ENCODE measurements around the gene GRK6. TPM values are rescaled to one million over a fixed set of nuclear protein-coding genes. Genes with fewer than 3 reads are reported as not detected.

GRK6 gene
- total and polyA plus RNA-seq, 2 donors: 13.4 to 27.7 TPM

DNA sequence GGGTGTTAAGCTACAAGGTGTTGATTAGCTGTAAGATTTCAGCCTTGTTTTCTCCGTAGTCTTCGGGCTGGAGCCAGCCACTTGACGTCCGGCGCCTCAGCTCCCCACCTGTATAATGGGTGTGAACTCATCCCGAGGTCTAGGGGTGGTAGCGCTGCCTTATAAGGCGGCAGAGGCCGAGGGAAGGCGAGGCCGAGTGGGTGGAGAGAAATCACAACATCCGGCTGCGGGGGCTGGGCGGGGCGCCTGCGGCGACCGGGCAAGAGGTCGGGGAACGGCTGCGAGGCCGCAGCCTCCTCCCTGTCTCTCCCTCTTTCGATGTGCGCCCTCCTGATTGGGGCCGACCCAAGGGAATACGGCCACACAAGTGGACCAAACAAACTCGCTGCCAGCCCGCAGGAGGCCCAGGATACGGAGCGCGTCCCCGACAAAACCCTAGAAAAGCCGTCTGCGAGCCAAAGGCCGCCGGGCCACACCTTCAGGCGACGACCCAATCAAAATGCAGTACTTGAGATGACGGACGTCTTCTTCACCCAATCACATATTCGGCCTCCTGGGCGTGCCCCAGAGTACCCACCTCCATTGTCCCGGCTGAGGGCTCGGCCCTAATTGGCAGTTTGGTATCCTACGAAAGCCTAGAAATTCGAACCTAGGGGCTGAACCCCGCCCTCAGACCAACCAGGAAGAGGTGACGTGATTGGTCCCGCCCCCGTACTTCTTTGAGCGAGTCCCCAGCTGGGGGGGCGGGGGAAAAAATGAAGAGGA lies 493 bp upstream of the GRK6 start:
- Histone ChIP-seq H3K4me1 (ENCODE audit: insufficient read depth) (no peaks in the 10 kb centered on the region), H3K27ac (ENCODE audit: low read depth) (peak overlapping the region; percentile 96), H3K36me3 (ENCODE audit: insufficient read depth) (no peaks in the 10 kb centered on the region), H3K4me3 (ENCODE audit: low read depth, low read length) (peak overlapping the region; percentile 38)
- DNase-seq (ENCODE audit: extremely low spot score): peak; percentile 100
- WGBS: under 1% methylated on average over 52 of the region's 52 CpGs

DNA sequence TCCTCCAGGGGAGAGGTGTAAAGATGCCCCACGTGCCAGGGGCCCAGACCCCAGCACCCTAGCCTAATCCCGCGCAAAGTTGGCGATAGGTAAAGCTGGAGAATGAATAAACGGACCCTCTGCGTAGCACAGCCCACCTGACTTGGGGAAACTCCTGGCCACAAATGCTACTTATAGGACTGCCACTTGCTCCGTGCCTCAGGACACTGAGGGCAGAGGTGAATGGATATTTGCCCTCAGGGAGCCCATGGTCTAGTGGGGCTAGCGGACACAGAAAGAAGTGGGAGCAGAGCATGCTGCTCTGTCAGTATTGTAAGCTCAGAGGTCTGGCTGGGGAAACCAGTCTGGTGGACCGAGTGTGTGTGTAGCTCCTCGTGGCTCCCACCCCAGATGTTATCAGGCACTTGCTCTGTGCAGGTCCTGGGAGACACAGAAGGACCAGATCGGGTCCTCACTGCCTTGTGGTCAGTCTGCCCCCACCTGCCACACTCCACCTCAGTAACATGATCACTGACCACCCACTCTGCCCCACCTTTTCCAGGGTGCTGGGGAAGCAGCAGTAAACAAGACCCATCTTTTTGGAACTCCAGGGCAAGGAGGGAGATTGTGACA lies 841 bp downstream of the GRK6 start:
- H3K4me3 ChIP-seq (ENCODE audit: low read depth, low read length): peak overlapping the region; percentile 69
- H3K36me3 ChIP-seq (ENCODE audit: insufficient read depth): no peaks in the 10 kb centered on the region
- DNase-seq (ENCODE audit: extremely low spot score): no peak
- WGBS: 13% methylated on average over 11 of the region's 11 CpGs
- peaks cover 2% of the 10 kb centered on the region for H3K4me1 ChIP-seq (ENCODE audit: insufficient read depth)
- H3K27ac ChIP-seq (ENCODE audit: low read depth): no peak overlapping the region

DNA sequence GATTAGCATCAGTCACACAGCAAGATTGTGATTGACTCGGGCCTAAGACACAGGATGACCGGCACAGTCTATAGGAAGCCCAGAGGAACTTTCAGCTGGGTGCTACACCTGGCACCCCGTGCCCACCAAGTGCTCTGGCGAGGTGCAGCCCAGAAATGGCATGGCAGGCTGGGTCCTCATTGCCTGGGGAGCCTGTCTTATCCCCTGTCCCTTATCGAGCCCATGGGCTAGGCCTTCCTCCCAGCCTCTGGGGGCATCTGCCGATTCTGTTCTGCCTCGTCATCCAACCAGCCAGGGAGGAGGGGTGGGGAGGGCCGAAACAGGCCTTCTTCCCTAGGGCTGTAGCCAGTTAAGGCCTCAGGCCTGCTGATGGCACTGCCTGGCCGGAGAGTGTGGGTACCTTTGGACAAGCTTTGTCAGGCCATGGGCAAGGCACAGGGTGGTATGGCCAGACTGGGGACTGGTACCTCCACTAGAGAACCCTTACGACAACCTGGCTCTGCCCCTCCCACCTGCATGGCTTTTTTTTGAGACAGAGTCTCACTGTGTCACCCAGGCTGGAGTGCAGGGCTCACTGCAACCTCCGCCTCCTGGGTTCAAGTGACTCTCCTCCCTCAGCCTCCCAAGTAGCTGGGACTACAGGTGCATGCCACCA lies 1.6 kb downstream of the GRK6 start:
- Histone ChIP-seq H3K36me3 (ENCODE audit: insufficient read depth) (peaks cover 1% of the 10 kb centered on the region), H3K4me1 (ENCODE audit: insufficient read depth) (peaks cover 2% of the 10 kb centered on the region), H3K4me3 (ENCODE audit: low read depth, low read length) (peak overlapping the region; percentile 2), H3K27ac (ENCODE audit: low read depth) (no peak overlapping the region)
- no peak for DNase-seq (ENCODE audit: extremely low spot score)
- 75% methylated on average over 11 of the region's 11 CpGs for WGBS

DNA sequence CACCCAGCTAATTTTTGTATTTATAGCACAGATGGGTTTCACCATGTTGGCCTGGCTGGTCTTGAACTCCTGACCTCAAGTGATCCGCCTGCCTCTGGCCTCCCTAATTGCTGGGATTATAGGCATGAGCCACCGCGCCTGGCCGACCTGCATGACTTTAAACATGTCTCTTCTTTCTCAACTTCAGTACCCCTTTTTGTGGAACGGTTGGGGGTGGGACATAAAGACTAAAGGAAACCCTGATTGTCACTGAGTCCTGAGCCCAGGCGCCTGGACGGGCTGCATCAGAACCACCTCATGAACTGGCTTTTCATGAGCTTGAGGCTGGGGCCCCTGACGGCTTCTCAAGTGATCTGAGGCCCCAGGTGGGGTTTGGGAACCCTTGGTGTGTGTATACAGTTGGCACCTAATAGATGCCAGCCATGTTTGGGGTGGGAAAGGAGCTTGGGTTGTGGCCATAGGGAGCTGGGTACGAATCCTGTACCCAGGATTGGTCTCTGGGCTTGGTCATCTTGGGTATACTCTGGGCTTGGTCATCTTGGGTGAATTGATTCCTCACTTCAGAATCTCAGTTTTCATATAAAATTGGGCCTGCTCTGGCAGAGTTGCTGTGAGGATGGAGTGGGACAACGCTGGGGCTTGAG lies 2.2 kb downstream of the GRK6 start:
- H3K4me1 ChIP-seq (ENCODE audit: insufficient read depth): peaks cover 2% of the 10 kb centered on the region
- no peak overlapping the region for H3K27ac ChIP-seq (ENCODE audit: low read depth)

DNA sequence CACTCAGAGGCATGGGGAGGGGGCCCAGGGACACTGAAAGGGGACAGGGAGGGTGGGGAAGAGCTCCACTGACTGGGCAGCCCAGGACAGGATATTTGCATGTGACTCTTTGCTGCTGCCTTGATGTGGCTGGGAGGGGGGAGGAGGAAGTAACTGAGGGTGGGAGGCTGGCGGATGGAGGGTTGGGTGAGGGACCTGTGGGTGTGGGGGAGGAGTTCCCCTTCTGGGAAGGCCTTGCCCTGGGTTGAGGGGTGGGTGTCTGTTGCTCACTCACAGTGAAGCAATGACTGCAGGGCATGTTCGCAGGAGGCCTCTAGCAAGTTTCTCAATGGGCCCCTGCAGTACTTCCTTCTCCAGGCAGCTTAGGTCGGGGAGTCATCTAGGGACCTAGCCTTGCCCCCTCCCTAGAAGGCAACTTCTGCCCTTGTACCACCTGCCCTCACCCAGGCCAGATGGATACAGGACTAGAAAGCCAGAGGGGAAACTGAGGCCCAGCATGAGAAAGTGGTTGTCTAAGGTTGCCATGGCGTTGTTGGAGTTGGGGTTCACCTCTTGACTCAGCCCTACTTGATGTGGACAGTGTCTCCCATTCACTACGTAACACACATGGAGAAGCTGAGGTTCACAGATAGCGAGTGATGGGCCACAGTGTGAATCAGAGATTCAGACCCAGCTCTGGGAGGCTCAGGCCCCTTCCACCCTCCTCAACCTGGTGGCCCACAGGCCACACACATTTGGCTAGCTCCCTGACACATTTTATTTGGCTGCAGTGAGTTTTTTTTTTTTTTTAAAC lies 3.0 kb downstream of the GRK6 start:
- 86% methylated on average over 6 of the region's 6 CpGs for WGBS
- Histone ChIP-seq H3K4me3 (ENCODE audit: low read depth, low read length) (no peak overlapping the region), H3K4me1 (ENCODE audit: insufficient read depth) (peaks cover 2% of the 10 kb centered on the region), H3K27ac (ENCODE audit: low read depth) (no peak overlapping the region), H3K36me3 (ENCODE audit: insufficient read depth) (peaks cover 3% of the 10 kb centered on the region)
- DNase-seq (ENCODE audit: extremely low spot score): no peak

More for the DNA sequence above, 2.2 kb downstream of the GRK6 start:
- DNase-seq (ENCODE audit: extremely low spot score): no peak
- WGBS: 82% methylated on average over 10 of the region's 10 CpGs
- no peak overlapping the region for H3K4me3 ChIP-seq (ENCODE audit: low read depth, low read length)
- H3K36me3 ChIP-seq (ENCODE audit: insufficient read depth): peaks cover 3% of the 10 kb centered on the region

DNA sequence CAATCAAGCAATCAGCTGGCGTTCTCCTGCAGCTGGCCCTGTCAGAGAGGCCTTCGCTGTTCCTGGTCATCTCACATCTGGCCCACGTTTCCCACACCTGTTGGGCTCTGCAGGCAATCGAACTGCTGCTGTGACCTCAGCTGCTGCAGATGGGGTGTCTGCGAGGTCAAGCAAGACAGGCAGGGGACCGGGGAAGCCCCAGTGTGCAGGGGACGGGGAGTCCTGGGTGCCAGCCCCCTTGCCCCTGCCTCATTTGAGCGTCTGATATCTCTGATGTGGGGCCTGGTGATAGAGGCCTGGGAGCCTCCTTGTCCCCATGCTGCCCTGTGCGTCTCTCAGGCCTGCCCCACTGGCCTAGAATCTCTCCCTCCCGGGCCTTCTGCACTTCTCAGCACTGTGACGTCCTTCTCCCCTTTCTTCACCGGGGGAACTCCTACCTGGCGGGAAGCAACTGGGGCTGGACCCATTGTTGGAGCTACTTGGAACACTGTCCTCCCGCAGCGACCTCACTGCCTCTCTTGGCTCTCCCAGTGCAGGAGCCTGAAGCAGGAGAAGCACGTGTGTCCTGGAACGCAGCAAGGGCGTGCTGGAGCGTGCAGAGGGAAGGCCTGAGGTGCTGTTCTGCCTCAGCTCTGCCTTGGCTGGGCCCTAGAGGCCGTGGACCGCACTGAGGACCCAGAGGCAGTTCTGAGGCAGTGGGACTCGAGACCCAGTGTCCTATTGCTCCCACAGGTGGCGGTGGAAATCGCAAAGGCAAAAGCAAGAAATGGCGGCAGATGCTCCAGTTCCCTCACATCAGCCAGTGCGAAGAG lies 3.9 kb downstream of the GRK6 start:
- Histone ChIP-seq H3K27ac (ENCODE audit: low read depth) (no peak overlapping the region), H3K4me3 (ENCODE audit: low read depth, low read length) (no peak overlapping the region), H3K4me1 (ENCODE audit: insufficient read depth) (peaks cover 2% of the 10 kb centered on the region), H3K36me3 (ENCODE audit: insufficient read depth) (peaks cover 3% of the 10 kb centered on the region)
- WGBS: 85% methylated on average over 26 of the region's 26 CpGs
- DNase-seq (ENCODE audit: extremely low spot score): no peak

DNA sequence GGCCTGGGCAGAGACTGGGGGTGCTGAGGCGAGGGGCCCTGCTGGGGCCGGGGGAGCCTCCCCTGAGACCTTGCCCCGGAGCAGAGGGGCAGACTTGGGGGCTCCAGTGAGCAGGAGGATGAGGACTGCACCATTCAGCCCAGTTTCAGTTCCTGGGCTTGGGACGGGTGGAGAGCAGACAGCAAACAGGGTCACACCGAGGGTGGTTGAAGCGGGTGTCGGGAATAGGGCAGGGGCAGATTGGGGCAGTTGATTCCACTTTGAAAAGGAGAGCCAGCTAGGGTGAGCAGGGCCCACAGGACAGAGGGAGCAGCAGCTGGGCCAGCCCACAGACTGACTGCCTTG lies 4.5 kb downstream of the GRK6 start:
- Histone ChIP-seq H3K4me3 (ENCODE audit: low read depth, low read length) (no peak overlapping the region), H3K27ac (ENCODE audit: low read depth) (no peak overlapping the region), H3K36me3 (ENCODE audit: insufficient read depth) (peaks cover 3% of the 10 kb centered on the region), H3K4me1 (ENCODE audit: insufficient read depth) (peaks cover 2% of the 10 kb centered on the region)
- 87% methylated on average over 7 of the region's 7 CpGs for WGBS
- no peak for DNase-seq (ENCODE audit: extremely low spot score)

DNA sequence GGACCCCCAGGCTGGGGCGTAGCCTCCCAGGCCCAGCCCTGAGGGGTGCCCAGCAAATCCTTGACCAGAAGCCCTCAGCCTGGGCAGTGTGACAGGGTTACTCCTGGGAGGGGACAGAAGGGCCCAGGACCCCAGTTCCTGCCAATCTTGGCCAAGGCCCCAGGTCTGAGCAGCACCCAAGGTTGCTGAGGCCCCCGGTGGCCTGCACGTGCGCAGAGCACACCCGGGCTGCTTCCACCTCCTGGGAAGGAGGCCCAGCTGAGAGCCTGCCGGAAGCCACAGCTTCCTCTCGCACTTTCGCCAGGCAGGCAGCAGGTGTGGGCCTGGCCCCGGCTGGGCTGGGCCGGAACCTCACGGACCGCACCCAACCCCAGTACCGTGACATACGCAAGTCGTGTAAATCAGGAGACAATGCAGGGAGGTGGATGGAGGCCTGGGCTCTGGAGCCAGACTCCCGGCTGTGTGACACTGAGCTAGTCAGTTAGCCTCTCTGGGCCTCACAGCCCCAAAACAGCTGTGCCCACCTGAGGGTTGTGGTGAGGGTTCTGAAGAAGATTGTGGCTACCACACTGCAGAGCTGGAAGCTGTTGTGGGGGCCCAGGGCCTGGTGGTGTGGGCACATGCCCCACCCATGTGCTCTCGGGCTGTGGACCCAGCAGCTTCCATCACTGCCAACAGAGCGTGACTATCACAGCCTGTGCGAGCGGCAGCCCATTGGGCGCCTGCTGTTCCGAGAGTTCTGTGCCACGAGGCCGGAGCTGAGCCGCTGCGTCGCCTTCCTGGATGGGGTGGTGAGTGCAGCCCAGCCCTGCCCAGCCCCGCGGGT lies 5.1 kb downstream of the GRK6 start:
- Histone ChIP-seq H3K4me1 (ENCODE audit: insufficient read depth) (peaks cover 2% of the 10 kb centered on the region), H3K4me3 (ENCODE audit: low read depth, low read length) (no peak overlapping the region), H3K27ac (ENCODE audit: low read depth) (no peak overlapping the region), H3K36me3 (ENCODE audit: insufficient read depth) (peaks cover 3% of the 10 kb centered on the region)
- DNase-seq (ENCODE audit: extremely low spot score): no peak
- whole genome bisulfite sequencing: 87% methylated on average over 29 of the region's 29 CpGs

DNA sequence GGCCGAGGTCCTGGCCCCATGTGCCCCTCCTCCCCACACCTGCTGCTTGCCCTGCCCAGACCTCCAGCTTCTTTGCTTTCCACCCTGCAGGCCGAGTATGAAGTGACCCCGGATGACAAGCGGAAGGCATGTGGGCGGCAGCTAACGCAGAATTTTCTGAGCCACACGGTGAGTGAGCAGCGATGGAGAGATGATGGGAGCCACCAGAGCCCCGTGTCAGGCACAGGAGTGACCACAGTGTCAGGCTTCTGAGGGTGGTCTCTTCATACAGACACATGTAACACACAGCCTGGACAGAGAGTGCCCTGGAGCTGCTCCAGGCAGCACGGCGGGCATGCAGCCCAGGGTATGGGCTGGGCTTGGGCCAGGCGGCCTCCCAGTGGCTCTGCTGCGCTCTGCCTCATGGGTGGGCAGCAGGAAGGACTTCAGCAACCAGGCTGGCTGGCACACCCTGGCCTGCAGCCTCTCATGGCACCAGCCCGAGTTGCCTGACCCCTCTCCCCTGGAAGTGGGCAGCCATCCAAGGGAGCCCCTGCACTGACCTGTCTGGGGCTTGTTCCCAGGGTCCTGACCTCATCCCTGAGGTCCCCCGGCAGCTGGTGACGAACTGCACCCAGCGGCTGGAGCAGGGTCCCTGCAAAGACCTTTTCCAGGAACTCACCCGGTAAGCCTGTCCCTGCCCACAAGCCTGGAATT lies 5.8 kb downstream of the GRK6 start:
- no peak overlapping the region for H3K4me3 ChIP-seq (ENCODE audit: low read depth, low read length)
- 86% methylated on average over 18 of the region's 18 CpGs for WGBS
- no peak overlapping the region for H3K27ac ChIP-seq (ENCODE audit: low read depth)
- DNase-seq (ENCODE audit: extremely low spot score): no peak
- H3K4me1 ChIP-seq (ENCODE audit: insufficient read depth): peaks cover 2% of the 10 kb centered on the region
- H3K36me3 ChIP-seq (ENCODE audit: insufficient read depth): peaks cover 3% of the 10 kb centered on the region

DNA sequence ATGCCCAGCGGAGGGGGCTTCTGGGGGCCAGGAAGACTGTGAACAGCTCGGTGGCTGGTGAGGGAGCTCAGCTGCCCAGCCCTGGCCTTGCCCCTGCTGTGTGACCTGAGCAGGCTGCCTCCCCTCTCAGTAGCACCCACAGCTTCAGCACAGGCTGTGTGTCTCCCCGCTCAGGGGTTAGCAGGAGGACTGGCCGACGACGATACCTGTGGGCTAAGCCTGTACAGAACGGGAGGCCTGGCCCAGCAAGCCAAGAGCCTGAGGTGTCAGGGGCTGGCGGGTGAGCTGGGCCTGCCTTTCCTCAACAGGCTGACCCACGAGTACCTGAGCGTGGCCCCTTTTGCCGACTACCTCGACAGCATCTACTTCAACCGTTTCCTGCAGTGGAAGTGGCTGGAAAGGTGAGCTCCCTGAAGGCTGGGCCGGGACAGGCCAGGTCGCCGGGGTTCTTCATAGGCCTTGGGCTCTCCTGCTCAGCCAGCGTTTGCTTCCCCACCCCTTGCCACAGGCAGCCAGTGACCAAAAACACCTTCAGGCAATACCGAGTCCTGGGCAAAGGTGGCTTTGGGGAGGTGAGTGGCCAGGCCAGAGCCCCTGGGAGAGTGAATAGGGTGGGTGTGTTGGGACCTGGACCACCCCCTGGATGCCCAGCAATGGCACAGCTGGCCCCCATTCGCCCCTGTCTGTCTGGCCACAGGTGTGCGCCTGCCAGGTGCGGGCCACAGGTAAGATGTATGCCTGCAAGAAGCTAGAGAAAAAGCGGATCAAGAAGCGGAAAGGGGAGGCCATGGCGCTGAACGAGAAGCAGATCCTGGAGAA lies 6.6 kb downstream of the GRK6 start:
- Histone ChIP-seq H3K4me3 (ENCODE audit: low read depth, low read length) (no peak overlapping the region), H3K36me3 (ENCODE audit: insufficient read depth) (peaks cover 3% of the 10 kb centered on the region), H3K27ac (ENCODE audit: low read depth) (no peak overlapping the region), H3K4me1 (ENCODE audit: insufficient read depth) (peaks cover 2% of the 10 kb centered on the region)
- no peak for DNase-seq (ENCODE audit: extremely low spot score)
- WGBS: 93% methylated on average over 25 of the region's 25 CpGs

DNA sequence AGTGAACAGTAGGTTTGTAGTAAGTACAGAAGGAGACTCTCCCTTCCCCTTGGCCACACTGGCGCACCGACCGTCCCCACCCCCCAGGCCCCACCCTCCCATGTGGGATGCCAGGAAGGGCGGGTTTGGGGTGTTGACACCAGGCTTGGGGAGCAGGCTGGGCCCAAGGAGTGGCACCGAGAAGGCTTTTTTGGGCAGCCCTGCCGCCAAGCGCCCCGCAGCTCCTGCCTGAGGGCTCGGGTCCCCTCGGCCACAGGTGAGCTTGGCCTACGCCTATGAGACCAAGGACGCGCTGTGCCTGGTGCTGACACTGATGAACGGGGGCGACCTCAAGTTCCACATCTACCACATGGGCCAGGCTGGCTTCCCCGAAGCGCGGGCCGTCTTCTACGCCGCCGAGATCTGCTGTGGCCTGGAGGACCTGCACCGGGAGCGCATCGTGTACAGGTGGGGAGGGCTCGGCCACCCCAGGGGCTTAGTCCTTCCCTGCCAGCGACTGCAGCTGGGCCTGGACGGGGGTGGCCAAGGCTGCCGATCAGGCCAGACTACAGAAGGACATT lies 7.3 kb downstream of the GRK6 start:
- Histone ChIP-seq H3K4me3 (ENCODE audit: low read depth, low read length) (no peak overlapping the region), H3K4me1 (ENCODE audit: insufficient read depth) (peaks cover 2% of the 10 kb centered on the region), H3K36me3 (ENCODE audit: insufficient read depth) (peaks cover 3% of the 10 kb centered on the region), H3K27ac (ENCODE audit: low read depth) (no peak overlapping the region)
- 93% methylated on average over 29 of the region's 29 CpGs for WGBS
- no peak for DNase-seq (ENCODE audit: extremely low spot score)
